ENCODE results near the gene TP73. TPM values are rescaled to one million over a fixed set of nuclear protein-coding genes. Genes with fewer than 3 reads are reported as not detected.

Gene TP73
- total RNA-seq, 5 donors from 2014 or later (not counting 1 experiment from before 2014, with no cell fraction given) = 0.12 to 0.21 (median 0.18) TPM; not detected in 1

- H3K27ac ChIP-seq (ENCODE audit: low read length) = no peak overlapping the region
- WGBS (ENCODE audit: insufficient coverage) = 96% methylated on average over 8 of the region's 23 CpGs
- no peak overlapping the region for H3K4me3 ChIP-seq (ENCODE audit: control insufficient read depth in 1 of 2, extremely low read depth in 1 of 2, low read length in 1 of 2)
- peaks cover 0 to 76% of the 10 kb centered on the region in 2 experiments for H3K27me3 ChIP-seq (replicated peaks in 1 of 2; ENCODE audit: control insufficient read depth in 2 of 2, extremely low read depth in 1 of 2, insufficient read depth in 2 of 2, low read length in 1 of 2)
- Mint-ChIP-seq H3K9me3 (no peaks in the 10 kb centered on the region), H3K4me3 (no peak overlapping the region), H3K4me1 (peaks cover 0 to 9% (median 9%) of the 10 kb centered on the region in 3 donors), H3K27ac (no peak overlapping the region), H3K27me3 (peaks cover 0 to 19% of the 10 kb centered on the region in 2 donors), H3K36me3 (no peaks in the 10 kb centered on the region)
- no peaks in the 10 kb centered on the region for H3K36me3 ChIP-seq (ENCODE audit: control insufficient read depth in 2 of 2, extremely low read depth in 1 of 2, insufficient read depth in 1 of 2, low read length in 1 of 2)
- DNase-seq (no peak), ATAC-seq (replicated peaks in 1 of 4) (no peak)
- H3K9me3 ChIP-seq = no peaks in the 10 kb centered on the region
- H3K4me1 ChIP-seq (ENCODE audit: control insufficient read depth in 1 of 2, extremely low read depth in 1 of 2, insufficient read depth in 2 of 2, low read length in 2 of 2) = peaks cover 0 to 18% of the 10 kb centered on the region in 2 experiments
- CTCF ChIA-PET = no interaction called here
- POLR2A ChIA-PET = no interaction called here
Measured at GRCh38 chr1:3606779-3607702, 45.3 kb upstream of the TP73 start.

- Histone ChIP-seq H3K27ac (ENCODE audit: low read length) (no peak overlapping the region), H3K4me1 (ENCODE audit: control insufficient read depth in 1 of 2, extremely low read depth in 1 of 2, insufficient read depth in 2 of 2, low read length in 2 of 2) (peaks cover 0 to 19% of the 10 kb centered on the region in 2 experiments), H3K4me3 (ENCODE audit: control insufficient read depth in 1 of 2, extremely low read depth in 1 of 2, low read length in 1 of 2) (no peak overlapping the region), H3K9me3 (no peaks in the 10 kb centered on the region), H3K36me3 (ENCODE audit: control insufficient read depth in 2 of 2, extremely low read depth in 1 of 2, insufficient read depth in 1 of 2, low read length in 1 of 2) (no peaks in the 10 kb centered on the region), H3K27me3 (replicated peaks in 1 of 2; ENCODE audit: control insufficient read depth in 2 of 2, extremely low read depth in 1 of 2, insufficient read depth in 2 of 2, low read length in 1 of 2) (peaks cover 0 to 78% of the 10 kb centered on the region in 2 experiments)
- Mint-ChIP-seq H3K4me3 (no peak overlapping the region), H3K27me3 (peaks cover 0 to 19% of the 10 kb centered on the region in 2 donors), H3K4me1 (peaks cover 0 to 10% (median 9%) of the 10 kb centered on the region in 3 donors), H3K36me3 (no peaks in the 10 kb centered on the region), H3K27ac (no peak overlapping the region), H3K9me3 (no peaks in the 10 kb centered on the region)
- no peak for DNase-seq
- no peak for ATAC-seq (replicated peaks in 1 of 4)
- CTCF ChIA-PET = no interaction called here
- 93% methylated on average over 13 of the region's 18 CpGs for WGBS (ENCODE audit: insufficient coverage)
- POLR2A ChIA-PET = no interaction called here
Measured at GRCh38 chr1:3607703-3608065, 44.6 kb upstream of the TP73 start.

GRCh38 chr1:3608154-3608553, 44.2 kb upstream of the TP73 start:
- POLR2A ChIA-PET = no interaction called here
- CTCF ChIA-PET = no interaction called here
- H3K27ac Mint-ChIP-seq = no peak overlapping the region

GRCh38 chr1:3609016-3609768, 43.1 kb upstream of the TP73 start:
- Mint-ChIP-seq H3K9me3 (no peaks in the 10 kb centered on the region), H3K4me1 (peaks cover 0 to 10% (median 9%) of the 10 kb centered on the region in 3 donors), H3K36me3 (no peaks in the 10 kb centered on the region), H3K27me3 (peaks cover 3 to 19% of the 10 kb centered on the region in 2 donors), H3K27ac (no peak overlapping the region), H3K4me3 (peak overlapping the region in 1 of 3 donors; percentile 18)
- ChIA-PET CTCF (no interaction called here), POLR2A (no interaction called here)
- Histone ChIP-seq H3K36me3 (ENCODE audit: control insufficient read depth in 2 of 2, extremely low read depth in 1 of 2, insufficient read depth in 1 of 2, low read length in 1 of 2) (no peaks in the 10 kb centered on the region), H3K9me3 (no peaks in the 10 kb centered on the region), H3K27me3 (replicated peaks in 1 of 2; ENCODE audit: control insufficient read depth in 2 of 2, extremely low read depth in 1 of 2, insufficient read depth in 2 of 2, low read length in 1 of 2) (peaks cover 0 to 72% of the 10 kb centered on the region in 2 experiments), H3K27ac (ENCODE audit: low read length) (no peak overlapping the region), H3K4me1 (ENCODE audit: control insufficient read depth in 1 of 2, extremely low read depth in 1 of 2, insufficient read depth in 2 of 2, low read length in 2 of 2) (peaks cover 0 to 19% of the 10 kb centered on the region in 2 experiments), H3K4me3 (ENCODE audit: control insufficient read depth in 1 of 2, extremely low read depth in 1 of 2, low read length in 1 of 2) (no peak overlapping the region)
- no peak for ATAC-seq (replicated peaks in 1 of 4)
- DNase-seq = no peak
- WGBS (ENCODE audit: insufficient coverage) = 63% methylated on average over 17 of the region's 22 CpGs

More at GRCh38 chr1:3608154-3608553, 44.2 kb upstream of the TP73 start:
- Mint-ChIP-seq H3K4me3 (no peak overlapping the region), H3K9me3 (no peaks in the 10 kb centered on the region), H3K4me1 (peaks cover 0 to 10% (median 9%) of the 10 kb centered on the region in 3 donors), H3K27me3 (peaks cover under 1 to 19% of the 10 kb centered on the region in 2 donors), H3K36me3 (no peaks in the 10 kb centered on the region)
- Histone ChIP-seq H3K27ac (ENCODE audit: low read length) (no peak overlapping the region), H3K4me3 (ENCODE audit: control insufficient read depth in 1 of 2, extremely low read depth in 1 of 2, low read length in 1 of 2) (no peak overlapping the region), H3K27me3 (replicated peaks in 1 of 2; ENCODE audit: control insufficient read depth in 2 of 2, extremely low read depth in 1 of 2, insufficient read depth in 2 of 2, low read length in 1 of 2) (peaks cover 0 to 76% of the 10 kb centered on the region in 2 experiments), H3K36me3 (ENCODE audit: control insufficient read depth in 2 of 2, extremely low read depth in 1 of 2, insufficient read depth in 1 of 2, low read length in 1 of 2) (no peaks in the 10 kb centered on the region), H3K9me3 (no peaks in the 10 kb centered on the region), H3K4me1 (ENCODE audit: control insufficient read depth in 1 of 2, extremely low read depth in 1 of 2, insufficient read depth in 2 of 2, low read length in 2 of 2) (peaks cover 0 to 19% of the 10 kb centered on the region in 2 experiments)
- 73% methylated on average over 7 of the region's 7 CpGs for WGBS (ENCODE audit: insufficient coverage)
- ATAC-seq (replicated peaks in 1 of 4) = no peak
- no peak for DNase-seq

- no peaks in the 10 kb centered on the region for H3K36me3 Mint-ChIP-seq
- no peaks in the 10 kb centered on the region for H3K36me3 ChIP-seq (ENCODE audit: control insufficient read depth in 2 of 2, extremely low read depth in 1 of 2, insufficient read depth in 1 of 2, low read length in 1 of 2)
- ATAC-seq (replicated peaks in 1 of 4) = no peak
- H3K27me3 ChIP-seq (replicated peaks in 1 of 2; ENCODE audit: control insufficient read depth in 2 of 2, extremely low read depth in 1 of 2, insufficient read depth in 2 of 2, low read length in 1 of 2) = peaks cover 0 to 72% of the 10 kb centered on the region in 2 experiments
- peak overlapping the region in 2 of 3 donors; percentile 51 to 77 for H3K4me3 Mint-ChIP-seq
- H3K4me3 ChIP-seq (ENCODE audit: control insufficient read depth in 1 of 2, extremely low read depth in 1 of 2, low read length in 1 of 2) = no peak overlapping the region
- peaks cover 0 to 10% (median 9%) of the 10 kb centered on the region in 3 donors for H3K4me1 Mint-ChIP-seq
- H3K27ac Mint-ChIP-seq = no peak overlapping the region
- H3K27me3 Mint-ChIP-seq = peaks cover 3 to 19% of the 10 kb centered on the region in 2 donors
- peaks cover 0 to 19% of the 10 kb centered on the region in 2 experiments for H3K4me1 ChIP-seq (ENCODE audit: control insufficient read depth in 1 of 2, extremely low read depth in 1 of 2, insufficient read depth in 2 of 2, low read length in 2 of 2)
- 68% methylated on average over 21 of the region's 24 CpGs for WGBS (ENCODE audit: insufficient coverage)
- no peak for DNase-seq
- no peaks in the 10 kb centered on the region for H3K9me3 Mint-ChIP-seq
- H3K27ac ChIP-seq (ENCODE audit: low read length) = no peak overlapping the region
- POLR2A ChIA-PET = no interaction called here
- no peaks in the 10 kb centered on the region for H3K9me3 ChIP-seq
- CTCF ChIA-PET = no interaction called here
Measured at GRCh38 chr1:3609769-3610526, 42.4 kb upstream of the TP73 start.
